Lung (tissue), 5 donors: Measurements from ENCODE around the gene AADACL4. TPM values are rescaled to one million over a fixed set of nuclear protein-coding genes. Genes with fewer than 3 reads are reported as not detected.

Experiments
- polyA plus RNA-seq, 2 donors: library from polyadenylated mRNA; stranded (reverse); fragments of 200-250 nt; gene quantifications; one replicate each; pipeline ENCODE4 v1.2.1, GENCODE V29; 2013
- small RNA-seq: library from RNA; depleted of rRNA; stranded (forward); fragments of <200 nt; gene quantifications from one replicate; pipeline ENCODE3, GENCODE V24; 2014; ENCODE audit warnings: low replicate concordance
- total RNA-seq, 2 donors: library from RNA; depleted of rRNA in 1 of 2; stranded (reverse); fragments of >200 nt in 1 of 2; gene quantifications; one replicate each; pipeline ENCODE4 v1.2.1, GENCODE V29; 2014 to 2021
- donor health status: Bipolar disorder and iron deficiency.
- donor health status: healthy.
- donor health status: DM: yes; HTN: yes; CAD: no.

AADACL4 gene
- total and polyA plus RNA-seq, 4 donors = not detected

Small RNA genes lying within 50 kb of the gene (small RNA-seq; reads per million reads assigned to genes)
- gene AC244670.1 = not detected

Other genes starting within 250 kb of the AADACL4 start
- gene DHRS3, start 25.9 kb upstream of the AADACL4 start, total RNA-seq = 100 to 1,000 TPM in 1 of 2 donors, 10 to 100 TPM in 1; 79.7 to 109 TPM
- 10 to 100 TPM; 56.7 to 79.8 TPM for gene DHRS3, start 25.9 kb upstream of the AADACL4 start, polyA plus RNA-seq
- gene AADACL3, start 72.0 kb downstream of the AADACL4 start, total RNA-seq = not detected
- gene AADACL3, start 72.0 kb downstream of the AADACL4 start, polyA plus RNA-seq = not detected
- gene CFAP107, start 102.1 kb downstream of the AADACL4 start, total RNA-seq = 1 to 10 TPM; 1.3 to 8.5 TPM
- 1 to 10 TPM; 2.4 to 2.5 TPM for gene CFAP107, start 102.1 kb downstream of the AADACL4 start, polyA plus RNA-seq
- not detected for gene PRAMEF12, start 129.7 kb downstream of the AADACL4 start, total RNA-seq
- gene PRAMEF12, start 129.7 kb downstream of the AADACL4 start, polyA plus RNA-seq = not detected
- not detected for gene PRAMEF1, start 147.3 kb downstream of the AADACL4 start, total RNA-seq
- gene PRAMEF1, start 147.3 kb downstream of the AADACL4 start, polyA plus RNA-seq = not detected
- not detected for gene PRAMEF11, start 187.3 kb downstream of the AADACL4 start, total RNA-seq
- gene PRAMEF11, start 187.3 kb downstream of the AADACL4 start, polyA plus RNA-seq = not detected
- gene HNRNPCL1, start 204.6 kb downstream of the AADACL4 start, total RNA-seq = not detected
- gene HNRNPCL1, start 204.6 kb downstream of the AADACL4 start, polyA plus RNA-seq = not detected
- not detected for gene PRAMEF2, start 213.0 kb downstream of the AADACL4 start, total RNA-seq
- not detected for gene PRAMEF2, start 213.0 kb downstream of the AADACL4 start, polyA plus RNA-seq
- gene PRAMEF4, start 242.1 kb downstream of the AADACL4 start, total RNA-seq = not detected
- gene PRAMEF4, start 242.1 kb downstream of the AADACL4 start, polyA plus RNA-seq = not detected